GOT3 (cell line): Measurements from ENCODE around the gene RNF111.
"Not testable (repeated sequence)": the region's sequence is repeated elsewhere in the genome, so short reads cannot be mapped to it uniquely, and the experiment has no call there.

ENCODE experiments used
- DNase-seq: peaks from one replicate; lab custom pipeline; 2025; ENCODE audit warnings: mixed read lengths; lab: John Stamatoyannopoulos, UW

Gene RNF111

DNA sequence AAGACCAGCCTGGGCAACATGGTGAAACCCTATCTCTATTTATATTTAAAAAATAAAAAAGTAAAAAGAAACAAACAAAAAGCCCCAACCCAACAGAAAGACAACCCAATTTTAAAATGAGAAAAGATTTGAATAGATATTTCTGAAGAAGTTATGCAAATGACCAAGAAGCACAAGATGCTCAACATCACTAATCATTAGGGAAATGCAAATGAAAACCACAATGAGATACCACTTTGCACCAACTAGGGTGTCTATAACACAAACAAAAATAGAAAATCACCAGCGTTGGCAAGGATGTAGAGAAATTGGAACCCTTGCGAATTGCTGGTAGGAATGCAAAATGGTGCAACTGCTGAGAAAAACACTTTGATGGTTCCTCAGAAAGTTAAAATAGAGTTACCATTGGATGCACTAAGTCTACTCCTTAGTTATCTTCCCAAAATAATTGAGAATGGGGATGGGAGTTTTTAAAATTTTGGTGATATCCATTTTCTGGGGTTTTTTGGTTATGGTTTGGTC is 71.7 kb downstream of the RNF111 start:
- no peak for DNase-seq

DNA sequence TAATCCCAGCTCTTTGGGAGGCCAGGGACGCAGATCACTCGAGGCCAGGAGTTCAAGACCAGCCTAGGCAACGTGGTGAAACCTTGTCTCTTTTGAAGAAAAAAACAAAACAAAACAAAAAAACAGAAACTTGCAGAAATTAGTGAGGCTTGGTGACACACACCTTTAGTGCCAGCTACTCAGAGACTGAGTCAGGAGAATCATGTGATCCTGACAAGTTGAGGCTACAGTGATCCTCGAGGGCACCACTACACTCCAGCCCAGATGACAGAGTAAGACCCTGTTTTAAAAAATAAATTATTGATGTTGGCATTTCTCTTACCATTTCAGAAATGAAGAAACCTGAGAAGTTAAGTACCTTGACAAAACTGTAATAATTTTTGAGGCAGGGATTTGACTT is 72.9 kb downstream of the RNF111 start:
- DNase-seq = no peak

DNA sequence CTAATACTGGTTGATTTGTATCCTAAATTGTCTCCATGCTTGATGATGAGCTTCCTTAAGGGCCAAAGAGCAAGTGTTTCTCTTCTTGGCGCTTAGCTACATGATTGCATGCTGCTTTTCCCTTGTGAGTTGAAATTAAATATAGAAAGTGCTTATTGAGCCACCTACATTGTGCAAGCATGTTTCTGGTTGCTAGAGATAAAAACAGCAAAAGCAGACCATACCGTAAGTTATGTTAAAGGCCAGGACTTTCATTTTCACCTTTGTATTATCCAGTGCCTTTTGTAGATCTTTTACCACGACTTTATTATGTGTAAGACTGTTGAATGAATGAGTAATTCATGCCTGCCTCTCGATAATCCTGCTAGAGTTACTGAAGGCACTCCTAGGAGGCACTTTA is 75.6 kb downstream of the RNF111 start:
- no peak for DNase-seq

DNA sequence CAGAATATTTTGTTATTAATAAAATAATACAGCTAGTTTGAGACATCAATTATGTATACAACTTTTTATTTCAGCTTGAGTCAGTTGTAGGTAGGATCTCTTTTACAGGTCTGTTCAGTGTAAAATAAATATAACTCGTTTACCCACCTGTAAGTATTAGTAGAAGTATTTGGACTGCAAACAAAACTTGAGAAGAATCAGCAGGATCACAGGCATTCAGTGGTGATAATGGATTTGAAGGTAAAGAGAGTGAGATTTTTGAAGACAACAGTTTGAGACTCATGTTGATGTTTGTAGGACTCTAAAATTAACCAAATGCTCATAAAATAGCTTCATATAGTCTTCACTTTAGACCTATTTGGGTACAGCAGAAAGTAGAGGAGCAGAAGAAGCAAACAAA is 82.0 kb downstream of the RNF111 start:
- no peak for DNase-seq

DNA sequence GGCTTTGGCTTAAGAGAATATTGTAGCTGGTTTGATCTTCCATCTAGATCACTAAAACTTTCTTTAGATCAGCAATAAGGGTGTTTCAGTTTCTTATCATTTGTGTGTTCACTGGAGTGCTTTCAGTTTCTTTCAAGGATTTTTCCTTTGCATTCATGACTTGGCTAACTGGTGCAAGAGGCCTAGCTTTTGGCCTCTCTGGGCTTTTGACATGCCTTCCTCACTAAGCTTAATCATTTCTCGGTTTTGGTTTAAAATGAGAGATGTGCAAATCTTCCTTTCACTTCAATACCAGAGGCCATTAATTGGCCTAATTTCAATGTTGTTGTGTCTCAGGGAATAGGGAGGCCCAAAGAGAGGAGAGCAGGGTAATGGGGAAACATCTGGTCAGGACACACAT is 87.1 kb downstream of the RNF111 start:
- no peak for DNase-seq

DNA sequence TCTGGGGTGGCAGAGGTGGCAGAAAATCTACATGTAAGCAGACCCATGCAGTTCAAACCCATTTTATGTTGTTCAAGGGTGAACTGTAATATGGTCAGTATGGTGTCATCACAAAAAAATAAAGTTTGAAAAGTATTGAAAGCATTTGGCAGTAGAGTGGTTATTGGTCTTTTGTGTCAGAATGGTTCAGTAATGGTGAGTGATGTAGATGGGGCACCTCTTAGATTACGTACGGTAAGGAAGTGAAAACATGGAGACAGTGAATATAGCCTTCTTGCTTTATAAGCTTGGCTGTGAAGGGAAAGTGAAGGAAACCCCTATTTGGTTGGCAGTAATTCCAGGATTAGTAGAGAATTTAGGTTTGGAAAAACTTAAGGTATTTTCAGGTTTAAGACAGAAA is 100.3 kb downstream of the RNF111 start:
- no peak for DNase-seq

DNA sequence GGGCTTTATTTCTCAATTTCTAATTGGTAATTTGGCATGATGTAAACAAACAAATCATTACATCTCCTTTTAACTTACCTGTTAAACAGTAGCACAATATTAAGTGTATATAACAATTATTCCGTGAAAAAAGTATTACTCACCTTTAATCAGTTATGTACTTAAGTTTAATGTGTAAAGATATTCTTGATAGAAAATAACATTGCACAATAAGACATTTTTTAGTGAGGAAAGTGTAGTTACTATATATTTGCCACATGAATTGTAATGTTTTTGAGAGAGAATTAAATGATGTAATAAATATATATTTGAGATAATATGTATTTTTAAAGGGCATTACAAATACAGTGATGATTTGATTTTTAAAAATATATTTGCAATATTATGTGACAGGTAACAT is 106.6 kb downstream of the RNF111 start:
- DNase-seq = no peak

DNA sequence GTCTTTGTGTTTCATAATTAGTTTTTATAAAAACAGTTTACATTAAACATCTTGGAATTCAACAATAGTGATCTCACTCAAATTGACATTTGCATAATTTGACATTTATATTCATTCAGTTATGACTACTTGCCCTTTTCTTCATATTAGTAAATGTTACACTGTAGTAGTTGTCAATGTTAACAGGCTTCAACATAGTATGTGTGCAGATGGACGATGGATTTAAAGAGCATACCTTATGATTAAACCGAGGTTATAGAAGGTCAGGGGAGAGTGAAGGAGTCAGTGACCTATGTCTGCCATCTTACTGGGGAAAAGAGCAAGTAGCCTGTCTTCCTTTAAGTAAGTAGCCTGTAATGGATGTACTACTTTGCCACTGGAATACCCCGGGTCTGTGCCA is 109.0 kb downstream of the RNF111 start:
- no peak for DNase-seq

DNA sequence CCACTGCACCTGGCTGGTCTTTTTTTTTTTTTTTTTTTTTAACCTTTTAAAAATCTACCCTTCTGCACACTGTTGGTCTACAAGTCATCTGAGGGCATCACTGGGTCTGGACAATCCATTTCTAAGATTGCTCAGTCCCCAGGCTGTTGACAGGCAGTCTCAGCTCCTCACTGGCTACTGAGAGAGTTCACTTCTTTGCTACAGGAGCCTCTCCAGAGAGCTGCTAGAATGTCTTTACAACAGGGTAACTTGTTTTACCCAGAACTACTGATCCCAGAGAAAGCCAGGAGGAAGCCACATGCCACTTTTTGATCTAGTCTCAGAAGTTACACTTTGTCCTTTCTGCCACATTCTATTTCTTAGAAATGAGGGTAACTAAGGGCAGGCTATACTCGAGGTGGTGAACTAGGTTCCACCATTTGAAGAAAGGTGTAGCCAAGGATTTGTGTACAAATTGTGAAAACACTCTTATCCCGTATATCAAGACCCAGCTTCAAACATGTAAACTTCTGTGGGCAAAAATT is 111.8 kb downstream of the RNF111 start:
- DNase-seq = no peak

DNA sequence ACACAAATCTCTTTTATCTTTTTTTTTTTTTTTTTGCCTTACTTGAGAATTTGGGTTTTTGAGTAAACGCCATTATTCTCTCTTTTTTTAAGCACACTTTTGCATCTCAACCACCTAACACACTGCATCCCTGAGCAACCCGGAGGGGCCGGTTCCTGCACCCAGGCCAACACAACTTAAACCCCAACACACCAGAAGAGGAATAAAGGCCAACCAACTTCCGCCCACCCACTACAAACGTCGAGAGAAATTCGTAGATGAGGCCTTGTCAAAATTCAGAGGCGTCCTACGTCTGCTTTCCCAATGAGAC is 117.1 kb downstream of the RNF111 start:
- DNase-seq = no peak

DNA sequence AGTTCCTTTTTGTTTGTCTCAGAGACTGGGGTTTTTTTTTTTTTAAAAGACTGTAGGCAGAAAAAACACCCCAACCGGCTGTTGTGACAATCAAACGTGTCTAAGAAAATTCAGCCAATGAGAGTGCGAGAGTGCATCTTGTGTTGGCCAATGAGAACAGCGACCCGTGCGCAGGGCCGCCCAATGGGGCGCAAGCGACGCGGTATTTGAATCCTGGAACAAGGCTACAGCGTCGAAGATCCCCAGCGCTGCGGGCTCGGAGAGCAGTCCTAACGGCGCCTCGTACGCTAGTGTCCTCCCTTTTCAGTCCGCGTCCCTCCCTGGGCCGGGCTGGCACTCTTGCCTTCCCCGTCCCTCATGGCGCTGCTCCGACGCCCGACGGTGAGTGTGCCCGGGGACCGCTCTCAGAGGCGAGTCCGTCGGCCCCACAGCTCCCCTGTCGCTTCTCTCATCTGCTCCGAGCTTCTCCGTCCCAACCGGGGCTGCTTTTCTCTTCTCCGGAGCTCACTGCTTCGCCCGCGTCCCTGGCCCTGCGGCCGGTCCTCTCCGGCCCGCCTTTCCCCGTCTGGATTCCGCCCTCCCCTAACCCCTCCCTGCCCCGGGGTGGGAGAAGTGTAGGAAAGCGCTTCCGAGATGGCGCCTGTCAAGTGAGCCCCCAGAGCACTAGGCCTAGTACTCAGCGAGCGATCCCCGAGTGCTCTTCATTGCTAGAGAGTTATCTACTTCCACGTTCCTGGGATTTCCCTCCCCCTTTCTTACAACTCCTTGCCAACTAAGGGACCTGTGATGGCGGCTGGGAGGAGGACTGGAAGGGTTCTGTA is 117.7 kb downstream of the RNF111 start, which contains the start of gene CCNB2:
Gene CCNB2, plus strand, starts transcription at position 235 of the 821 bp plus-strand sequence. Its CDS starts 123 bp downstream, at position 358.
- DNase-seq = peak; percentile 43

DNA sequence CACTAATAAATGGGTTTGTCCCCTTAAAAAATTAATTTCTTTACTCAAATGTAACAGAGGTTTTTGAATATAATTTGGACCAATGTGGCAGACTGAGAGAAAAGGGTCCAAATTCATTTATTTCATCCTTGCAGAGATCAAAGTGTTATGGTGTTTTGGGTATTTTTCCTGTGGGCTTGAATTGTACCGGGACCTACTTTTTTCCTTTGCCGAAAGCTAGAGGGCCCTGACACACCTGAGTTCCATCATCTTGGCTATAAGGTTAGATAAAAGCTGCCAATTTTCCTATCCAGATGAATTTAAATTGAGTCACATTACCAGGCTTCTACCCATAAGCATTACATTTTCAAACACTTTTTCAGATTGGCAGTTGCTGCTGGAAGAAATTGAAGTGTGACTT is 118.4 kb downstream of the RNF111 start:
- DNase-seq = no peak

DNA sequence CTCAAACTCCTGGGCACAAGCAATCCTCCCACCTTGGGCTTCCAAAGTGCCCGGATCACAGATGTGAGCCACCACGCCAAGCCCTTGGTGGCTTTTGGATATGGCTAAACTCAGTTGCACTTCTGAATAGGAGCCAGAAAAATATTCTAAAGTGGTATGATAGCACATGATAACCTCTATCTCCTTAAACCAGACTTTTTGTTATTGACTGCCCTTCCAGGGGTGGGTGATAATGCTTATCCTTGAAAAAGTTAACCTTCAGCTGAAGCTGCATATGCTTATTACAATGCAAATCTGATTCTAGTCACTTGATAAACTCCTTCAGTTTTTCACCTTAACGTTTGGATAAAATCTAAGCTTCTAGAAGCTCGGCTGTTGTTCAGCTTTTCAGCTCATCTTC is 123.8 kb downstream of the RNF111 start:
- no peak for DNase-seq

DNA sequence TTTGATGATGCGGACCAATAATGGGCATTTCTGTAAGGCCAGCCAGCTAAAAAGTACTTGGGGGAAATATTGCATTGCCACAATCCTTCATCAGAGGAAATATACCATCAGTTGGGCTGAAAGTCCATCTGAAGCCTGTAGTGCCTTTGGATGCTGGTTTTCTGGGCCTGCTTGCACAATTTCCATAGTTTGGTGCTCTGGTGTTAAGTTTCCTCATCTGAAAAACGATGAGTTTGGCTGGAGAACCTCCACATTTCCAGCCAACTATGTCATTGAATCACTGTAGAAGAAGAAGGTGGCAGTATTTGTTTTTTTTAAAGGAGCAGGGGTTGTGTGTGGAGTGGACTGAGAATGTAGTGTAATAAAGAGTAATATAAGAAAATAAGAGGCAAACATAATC is 127.6 kb downstream of the RNF111 start:
- no peak for DNase-seq

DNA sequence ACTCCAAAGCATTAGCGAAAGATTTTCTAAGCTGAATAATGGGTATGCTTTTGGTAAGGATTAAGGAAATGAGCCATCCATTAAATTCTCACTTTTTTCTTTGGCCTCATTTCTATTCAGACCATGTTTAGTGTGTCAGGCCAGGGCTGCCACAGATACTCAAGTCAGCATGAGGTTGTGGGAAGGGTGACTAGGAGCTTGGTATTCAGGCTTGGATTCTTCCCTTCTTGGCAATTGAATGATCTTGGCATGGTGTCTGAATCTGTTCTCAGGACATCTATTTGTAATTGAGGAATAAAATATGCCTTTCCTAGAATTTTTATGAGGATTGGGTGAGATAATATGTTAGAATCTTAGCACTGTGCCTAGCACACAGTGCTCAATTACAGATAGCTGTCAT is 128.7 kb downstream of the RNF111 start:
- DNase-seq = no peak

DNA sequence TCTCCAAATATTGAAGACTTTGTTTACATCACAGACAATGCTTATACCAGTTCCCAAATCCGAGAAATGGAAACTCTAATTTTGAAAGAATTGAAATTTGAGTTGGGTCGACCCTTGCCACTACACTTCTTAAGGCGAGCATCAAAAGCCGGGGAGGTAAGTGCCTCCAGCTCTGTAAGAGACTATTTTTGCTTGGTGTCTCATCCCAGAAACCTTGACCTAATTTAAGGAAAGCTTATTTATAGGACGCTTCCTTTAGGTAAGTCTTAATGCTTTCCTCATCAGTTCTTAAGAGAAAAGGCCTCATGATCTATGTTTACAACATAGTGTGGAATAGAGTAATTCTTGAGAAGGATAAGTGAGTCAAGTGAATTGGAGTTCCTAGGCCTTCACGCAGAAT is 129.3 kb downstream of the RNF111 start:
- no peak for DNase-seq

DNA sequence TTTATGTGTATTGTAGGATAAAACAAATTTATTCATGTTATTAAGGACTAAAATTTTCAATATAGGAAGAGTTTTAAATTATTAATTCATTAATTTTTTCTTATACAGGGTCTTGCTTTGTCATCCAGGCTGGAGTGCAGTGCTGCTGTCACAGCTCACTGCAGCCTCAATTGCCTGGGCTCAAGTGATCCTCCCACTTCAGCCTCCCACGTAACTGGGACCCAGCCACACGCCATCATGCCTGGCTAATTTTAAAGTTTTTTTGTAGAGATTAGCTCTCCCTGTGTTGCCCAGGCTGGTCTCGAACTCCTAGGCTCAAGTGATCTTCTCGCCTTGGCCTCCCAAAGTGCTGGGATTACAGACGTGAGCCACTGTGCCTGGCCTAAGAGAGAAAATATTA is 132.2 kb downstream of the RNF111 start:
- DNase-seq = no peak

DNA sequence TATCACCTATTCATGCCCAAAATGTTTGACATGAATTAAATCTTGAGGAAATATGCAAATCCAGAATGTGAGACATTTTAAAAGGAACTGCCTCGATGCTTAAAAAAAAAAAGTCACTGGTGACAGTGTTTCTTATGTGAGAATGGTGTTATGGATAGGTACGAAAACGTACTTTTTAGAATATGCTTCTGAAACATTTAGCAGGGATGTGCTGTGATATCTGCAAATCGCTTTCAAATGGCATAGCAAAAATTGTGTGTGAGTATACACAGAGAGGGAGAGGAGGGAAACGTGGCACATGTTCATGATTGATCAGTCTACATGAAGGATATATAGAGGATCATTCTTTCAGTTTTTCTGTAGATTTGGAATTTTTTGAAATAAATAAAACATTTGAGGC is 133.5 kb downstream of the RNF111 start:
- no peak for DNase-seq

DNA sequence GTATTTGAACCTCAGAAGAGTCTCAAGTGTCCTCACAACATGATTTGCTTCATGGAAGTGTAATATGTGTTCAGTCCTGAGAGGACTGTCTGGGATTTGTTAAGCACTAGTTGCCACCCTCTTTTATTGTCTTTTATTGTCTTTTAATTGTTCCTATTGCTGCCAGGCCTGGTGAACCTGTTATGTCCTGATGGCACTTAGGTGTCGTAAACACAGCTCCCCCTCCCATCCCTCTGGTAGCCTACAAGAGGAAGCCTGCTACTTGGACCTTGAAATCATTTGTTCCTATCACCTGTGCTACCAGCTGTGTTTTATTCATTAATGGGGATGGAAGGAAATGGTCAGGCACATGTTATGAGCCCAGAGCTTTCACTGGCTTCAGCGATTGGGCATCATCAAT is 136.8 kb downstream of the RNF111 start:
- no peak for DNase-seq

DNA sequence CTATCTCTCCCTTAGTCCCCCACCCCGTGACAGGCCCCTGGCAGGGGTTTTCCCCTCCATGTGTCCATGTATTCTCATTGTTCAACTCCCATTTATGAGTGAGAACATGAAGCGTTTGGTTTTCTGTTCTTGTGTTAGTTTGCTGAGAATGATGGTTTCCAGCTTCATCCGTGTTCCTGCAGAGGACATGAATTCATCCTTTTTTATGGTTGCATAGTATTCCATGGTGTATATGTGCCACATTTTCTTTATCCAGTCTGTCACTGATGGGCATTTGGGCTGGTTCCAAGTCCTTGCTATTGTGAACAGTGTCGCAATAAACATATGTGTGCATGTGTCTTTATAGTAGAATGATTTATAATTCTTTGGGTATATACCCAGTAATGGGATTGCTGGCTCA is 138.2 kb downstream of the RNF111 start:
- not testable (repeated sequence) for DNase-seq

DNA sequence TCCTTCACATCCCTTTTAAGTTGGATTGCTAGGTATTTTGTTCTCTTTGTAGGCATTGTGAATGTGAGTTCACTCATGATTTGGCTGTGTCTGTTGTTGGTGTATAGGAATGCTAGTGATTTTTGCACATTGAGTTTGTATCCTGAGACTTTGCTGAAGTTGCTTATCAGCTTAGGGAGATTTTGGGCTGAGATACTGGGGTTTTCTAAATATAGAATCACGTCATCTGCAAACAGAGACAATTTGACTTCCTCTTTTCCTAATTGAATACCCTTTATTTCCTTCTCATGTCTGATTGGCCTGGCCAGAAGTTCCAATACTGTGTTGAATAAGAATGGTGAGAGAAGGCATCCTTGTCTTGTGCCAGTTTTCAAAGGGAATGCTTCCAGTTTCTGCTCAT is 139.8 kb downstream of the RNF111 start:
- DNase-seq = not testable (repeated sequence)

DNA sequence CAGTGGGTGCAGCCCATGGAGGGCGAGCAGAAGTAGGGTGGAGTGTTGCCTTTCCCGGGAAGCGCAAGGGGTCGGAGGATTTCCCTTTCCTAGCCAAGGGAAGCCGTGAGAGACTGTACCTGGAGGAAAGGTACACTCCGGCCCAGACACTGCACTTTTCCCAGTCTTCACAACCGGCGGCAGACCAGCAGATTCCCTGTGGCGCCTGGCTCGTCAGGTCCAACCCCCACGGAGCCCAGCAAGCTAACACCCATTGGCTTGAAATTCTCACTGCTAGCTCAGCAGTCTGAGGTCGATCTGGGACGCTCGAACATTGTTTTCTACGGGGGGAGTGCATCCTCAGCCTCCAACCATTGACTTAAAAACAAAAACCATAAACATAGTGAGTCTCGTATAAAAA is 144.0 kb downstream of the RNF111 start:
- DNase-seq = no peak

DNA sequence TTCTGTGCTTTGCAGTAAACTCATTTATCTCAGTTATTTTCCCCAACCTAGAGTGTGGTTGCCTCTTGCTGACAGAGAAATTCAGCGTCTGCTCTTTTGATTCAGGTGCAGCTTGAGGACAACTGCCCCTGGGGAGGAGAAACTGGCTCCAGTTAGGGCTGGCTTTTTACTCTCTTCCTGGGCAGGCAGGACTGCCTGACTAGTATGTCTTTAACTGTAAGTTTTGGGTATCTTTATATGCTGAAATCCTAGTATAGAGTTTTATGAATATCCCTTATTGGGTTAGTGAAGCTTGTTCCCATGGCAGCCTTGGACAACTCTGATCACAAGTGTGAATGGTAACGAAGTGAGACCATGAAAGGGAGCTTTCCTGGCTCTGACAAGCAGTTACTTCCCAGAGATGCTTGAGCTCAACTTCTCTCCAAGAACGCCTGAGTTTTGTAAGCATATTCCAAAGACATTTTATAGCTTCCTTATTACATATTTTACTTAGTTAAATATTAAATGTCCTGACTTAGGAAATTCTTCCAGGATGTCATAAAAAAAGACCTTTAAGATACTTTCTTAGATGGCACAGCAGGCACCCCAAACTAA is 144.6 kb downstream of the RNF111 start:
- DNase-seq = no peak
